ENCODE results near the gene COPS7A.
"Not testable (repeated sequence)": the region's sequence is repeated elsewhere in the genome, so short reads cannot be mapped to it uniquely, and the experiment has no call there.

The COPS7A gene

GRCh38 chr12:6703631-6704030 lies 20.2 kb upstream of the COPS7A start:
- no peak for DNase-seq

DNA sequence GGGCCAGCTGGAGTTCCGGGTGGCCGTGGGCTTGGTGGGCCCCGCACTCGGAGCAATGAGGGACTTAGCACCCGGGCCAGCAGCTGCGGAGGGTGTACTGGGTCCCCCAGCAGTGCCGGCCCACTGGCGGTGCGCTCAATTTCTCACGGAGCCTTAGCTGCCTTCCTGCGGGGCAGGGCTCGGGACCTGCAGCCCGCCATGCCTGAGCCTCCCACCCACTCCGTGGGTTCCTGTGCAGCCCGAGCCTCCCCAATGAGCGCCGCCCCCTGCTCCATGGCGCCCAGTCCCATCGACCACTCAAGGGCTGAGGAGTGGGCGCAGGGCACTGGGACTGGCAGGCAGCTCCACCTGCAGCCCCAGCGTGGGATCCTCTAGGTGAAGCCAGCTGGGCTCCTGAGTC lies 15.5 kb upstream of the COPS7A start:
- DNase-seq: not testable (repeated sequence)

GRCh38 chr12:6708960-6709394 lies 14.9 kb upstream of the COPS7A start:
- DNase-seq: no peak

- not testable (repeated sequence) for DNase-seq
Observed at GRCh38 chr12:6716031-6716873, 7.6 kb upstream of the COPS7A start.

- no peak for DNase-seq
Observed at GRCh38 chr12:6716874-6717437, 6.9 kb upstream of the COPS7A start.

GRCh38 chr12:6722863-6723262 lies 983 bp upstream of the COPS7A start:
- DNase-seq: no peak

DNA sequence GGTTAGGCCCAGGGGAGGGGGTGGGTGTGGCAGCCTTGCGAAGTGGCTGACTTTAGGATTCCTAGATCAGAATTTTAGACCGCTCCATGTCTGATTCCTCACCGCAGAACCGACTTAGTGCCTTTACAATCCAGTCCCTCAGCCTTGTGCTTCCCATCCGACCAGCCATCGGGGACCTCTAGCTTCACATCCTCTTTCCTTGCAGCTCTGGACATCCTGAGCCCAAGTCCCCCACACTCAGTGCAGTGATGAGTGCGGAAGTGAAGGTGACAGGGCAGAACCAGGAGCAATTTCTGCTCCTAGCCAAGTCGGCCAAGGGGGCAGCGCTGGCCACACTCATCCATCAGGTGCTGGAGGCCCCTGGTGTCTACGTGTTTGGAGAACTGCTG lies 557 bp downstream of the COPS7A start:
- DNase-seq: peak; percentile 12

DNA sequence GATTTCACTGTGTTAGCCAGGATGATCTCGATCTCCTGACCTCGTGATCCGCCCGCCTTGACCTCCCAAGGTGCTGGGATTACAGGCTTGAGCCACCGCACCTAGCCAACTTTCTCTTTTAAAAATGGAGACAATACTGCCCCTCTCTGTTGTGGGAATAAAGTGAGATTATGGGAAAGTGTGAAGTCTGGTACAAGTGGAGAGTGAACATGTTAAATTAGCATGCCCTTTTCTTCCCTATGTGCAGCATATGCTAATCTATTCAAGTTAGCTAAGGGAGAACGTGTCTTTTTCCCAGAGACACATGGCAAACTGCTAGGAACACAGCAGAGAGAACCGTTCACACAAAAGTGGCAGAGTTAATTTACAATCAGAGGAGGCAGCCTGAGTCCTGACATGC lies 1.5 kb downstream of the COPS7A start:
- no peak for DNase-seq

GRCh38 chr12:6729186-6729585 lies 5.3 kb downstream of the COPS7A start:
- no peak for DNase-seq

DNA sequence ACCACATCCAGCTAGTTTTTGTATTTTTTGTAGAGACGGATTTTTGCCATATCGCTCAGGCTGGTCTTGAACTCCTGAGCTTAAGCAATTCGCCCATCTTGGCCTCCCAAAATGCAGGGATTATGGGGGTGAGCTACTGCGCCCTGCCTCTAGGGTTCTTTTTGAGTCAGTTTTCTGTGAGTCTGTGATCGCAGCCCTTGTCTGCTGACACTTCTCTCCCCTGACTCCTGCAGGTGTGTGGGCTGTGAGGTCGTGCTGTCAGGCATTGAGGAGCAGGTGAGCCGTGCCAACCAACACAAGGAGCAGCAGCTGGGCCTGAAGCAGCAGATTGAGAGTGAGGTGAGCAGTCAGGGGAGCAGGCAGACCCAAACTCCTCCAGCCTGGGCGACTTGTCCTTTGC lies 6.3 kb downstream of the COPS7A start:
- DNase-seq: no peak

GRCh38 chr12:6734506-6735387 lies 10.9 kb downstream of the COPS7A start:
- no peak for DNase-seq

DNA sequence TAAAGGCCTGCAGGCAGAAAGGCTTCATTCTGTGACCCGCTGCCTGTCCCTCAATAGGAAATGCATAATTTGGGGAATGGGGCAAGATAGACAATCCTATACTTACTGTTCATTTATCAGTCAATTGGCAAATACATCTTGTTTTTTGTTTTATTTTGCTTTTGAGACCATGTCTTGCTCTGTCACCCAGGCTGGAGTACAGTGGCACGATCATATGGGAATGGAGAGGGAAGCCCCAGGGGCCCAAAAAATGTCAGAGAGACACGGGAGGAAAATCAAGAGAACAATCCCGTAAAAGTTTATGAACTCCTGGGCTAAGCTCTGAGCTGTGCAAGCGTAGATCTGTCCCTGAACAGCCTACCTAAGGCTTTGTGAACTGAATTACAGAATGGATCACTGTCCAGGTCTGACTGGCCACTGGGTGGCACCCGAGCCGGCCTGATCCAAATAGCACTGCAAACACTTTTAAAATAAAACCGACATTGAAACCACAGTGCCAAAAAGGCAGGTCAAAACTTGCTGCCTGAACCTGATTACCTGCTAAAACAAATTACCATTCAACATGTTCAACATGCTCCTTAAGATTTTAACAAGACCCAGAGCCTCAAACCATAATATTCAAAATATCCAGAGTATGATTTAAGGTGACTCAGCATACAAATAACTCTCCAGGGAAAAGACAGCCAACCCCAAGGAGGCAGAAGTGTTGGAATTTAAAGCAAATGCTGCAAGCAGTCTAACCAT lies 11.8 kb downstream of the COPS7A start:
- peak; percentile 75 for DNase-seq

DNA sequence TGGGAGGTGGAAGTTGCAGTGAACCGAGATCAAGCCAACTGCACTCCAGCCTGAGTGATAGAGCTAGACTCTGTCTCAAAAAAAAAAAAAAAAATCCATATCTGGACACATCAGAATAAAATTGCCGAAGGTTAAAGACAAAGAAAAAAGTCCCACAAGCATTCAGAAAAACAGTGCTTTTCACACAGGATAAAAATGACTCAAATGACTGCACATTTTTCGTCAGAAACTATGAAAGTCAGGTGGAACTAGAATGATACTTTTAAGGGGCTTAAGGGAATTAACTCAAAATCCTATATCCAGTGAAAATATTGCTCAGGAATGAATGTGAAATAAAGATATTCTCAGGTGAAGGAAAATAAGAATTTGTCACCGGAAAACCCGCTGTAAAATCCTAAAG lies 12.9 kb downstream of the COPS7A start:
- DNase-seq: no peak

DNA sequence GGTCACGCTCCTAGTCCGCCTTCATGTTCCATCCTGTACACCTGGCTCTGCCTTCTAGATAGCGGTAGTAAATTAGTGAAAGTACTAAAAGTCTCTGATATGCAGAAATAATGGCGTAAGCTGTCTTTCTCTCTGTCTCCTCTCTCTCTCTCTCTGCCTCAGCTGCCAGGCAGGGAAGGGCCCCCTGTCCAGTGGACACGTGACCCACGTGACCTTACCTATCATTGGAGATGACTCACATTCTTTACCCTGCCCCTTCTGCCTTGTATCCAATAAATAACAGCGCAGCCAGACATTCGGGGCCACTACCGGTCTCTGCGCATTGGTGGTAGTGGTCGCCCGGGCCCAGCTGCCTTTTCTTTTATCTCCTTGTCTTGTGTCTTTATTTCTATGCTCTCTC lies 18.2 kb downstream of the COPS7A start:
- not testable (repeated sequence) for DNase-seq

- no peak for DNase-seq
Observed at GRCh38 chr12:6742834-6743233, 19.0 kb downstream of the COPS7A start.

DNA sequence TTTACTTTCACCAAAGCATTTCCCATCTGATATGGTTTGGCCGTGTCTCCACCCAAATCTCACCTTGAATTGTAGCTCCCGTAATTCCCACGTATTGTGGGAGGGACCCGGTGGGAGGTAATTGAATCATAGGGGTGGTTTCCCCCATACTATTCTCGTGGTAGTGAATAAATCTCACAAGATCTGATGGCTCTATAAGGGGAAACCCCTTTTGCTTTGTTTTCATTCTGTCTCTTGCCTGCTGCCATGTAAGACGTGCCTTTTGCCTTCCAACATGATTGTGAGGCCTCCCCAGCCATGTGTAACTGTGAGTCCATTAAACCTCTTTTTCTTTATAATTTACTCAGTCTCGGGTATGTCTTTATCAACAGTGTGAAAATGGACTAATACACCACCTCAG lies 19.5 kb downstream of the COPS7A start:
- DNase-seq: not testable (repeated sequence)

DNA sequence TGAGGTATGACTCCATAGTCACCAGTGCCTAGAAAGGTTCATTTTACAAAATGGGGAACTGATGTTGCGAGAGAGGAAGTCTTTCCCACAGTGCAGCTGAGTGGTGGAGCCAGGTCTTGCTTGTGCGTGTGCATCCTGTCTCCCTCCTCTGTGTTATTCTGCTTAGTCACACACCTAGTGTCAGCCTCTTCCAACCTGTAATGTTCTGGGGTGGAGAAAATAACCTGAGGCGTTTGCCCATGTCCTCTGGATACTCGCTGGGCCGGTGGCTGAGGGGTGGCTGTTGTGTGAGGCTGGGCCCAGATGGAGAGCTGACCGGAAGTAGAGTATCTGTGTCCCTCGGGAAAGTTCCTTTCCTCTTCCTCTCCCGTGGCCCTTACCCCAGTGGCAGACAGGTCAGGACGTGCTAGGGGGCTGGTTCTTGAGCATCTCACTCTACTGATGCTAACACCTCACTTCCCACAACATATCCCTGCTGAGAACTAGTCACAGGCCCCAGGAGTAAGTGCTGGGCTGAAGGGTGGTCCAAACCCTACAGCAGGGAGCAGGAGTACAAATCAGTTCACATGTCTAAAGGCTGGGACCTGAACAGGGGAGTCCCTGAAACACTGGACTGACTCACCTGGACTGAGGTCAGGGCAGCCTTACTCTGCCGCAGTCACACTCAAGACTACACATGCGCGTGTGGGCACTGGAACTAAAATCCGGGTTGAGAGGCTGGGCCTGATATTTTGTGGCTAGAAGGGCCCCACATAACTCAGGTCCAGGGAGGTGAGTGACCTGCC lies 22.1 kb downstream of the COPS7A start:
- no peak for DNase-seq

DNA sequence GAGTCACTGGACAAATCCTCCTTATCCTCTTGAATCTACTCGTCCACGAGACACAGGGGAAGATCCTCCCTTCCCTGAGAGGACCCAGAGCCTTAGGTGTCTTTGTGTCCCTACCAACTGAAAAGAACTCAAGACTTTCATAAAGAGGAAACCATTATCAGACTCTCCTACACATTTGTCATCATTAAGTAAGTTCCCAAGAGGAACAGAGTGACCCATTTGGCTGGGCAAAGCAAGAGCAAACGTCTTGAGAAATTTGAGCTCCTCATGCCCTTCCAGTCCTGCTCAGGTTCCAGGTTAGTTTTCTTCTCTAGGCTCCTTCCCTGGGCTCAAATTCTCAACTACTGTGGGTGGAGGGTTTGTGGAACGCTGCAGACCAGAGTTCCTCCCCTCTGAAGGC lies 23.4 kb downstream of the COPS7A start:
- no peak for DNase-seq

GRCh38 chr12:6748761-6749160 lies 24.9 kb downstream of the COPS7A start:
- DNase-seq: no peak

DNA sequence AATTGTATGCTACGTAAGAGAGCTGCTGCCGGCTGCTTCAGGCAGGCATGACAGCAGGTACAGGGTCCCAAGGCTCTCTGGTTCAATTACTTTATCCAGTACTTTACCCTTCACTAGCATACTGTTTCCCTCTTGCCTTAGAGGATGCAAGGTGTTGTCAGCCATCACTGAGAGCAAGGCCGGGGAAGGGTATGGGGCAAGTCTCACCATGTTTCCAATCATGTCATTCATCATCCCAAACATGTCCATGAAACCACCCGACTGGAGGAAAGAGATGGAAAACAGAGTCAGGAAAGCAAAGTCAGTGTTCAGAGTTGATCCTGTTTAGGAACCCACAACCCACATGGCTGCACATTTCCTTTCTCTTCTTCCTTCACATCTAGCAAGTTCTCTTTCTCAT lies 26.7 kb downstream of the COPS7A start:
- DNase-seq: no peak

GRCh38 chr12:6751767-6752166 lies 27.9 kb downstream of the COPS7A start:
- DNase-seq: no peak

Data from fibroblast of skin of right quadriceps (primary cell).